Activated B cell treated with CpG ODN at 0.5 μM for 24 hours (primary cell): ENCODE results near the gene TBC1D22A. TPM values are rescaled to one million over a fixed set of nuclear protein-coding genes. Genes with fewer than 3 reads are reported as not detected.
A peak's percentile ranks its signal among the peaks of the same experiment; 100 is the strongest.

Experiments used
- ATAC-seq: fragments of 200-7000 bp; cut with Tn5 transposase; one replicate; pipeline ENCODE4 v1.10.0; 2021; ENCODE audit warnings: low read depth, mild to moderate bottlenecking, moderate library complexity
- CTCF ChIA-PET: fragments of 350-600 bp; sonication (Branson Sonifier 250); formaldehyde crosslinking; loops from one replicate; lab custom pipeline; 2021; ENCODE audit warnings: antibody characterized with exemption; lab: Charles Lee
- POLR2A ChIA-PET: fragments of 350-600 bp; sonication (Branson Sonifier 250); formaldehyde crosslinking; loops from one replicate; lab custom pipeline; 2021; ENCODE audit warnings: antibody characterized with exemption; lab: Charles Lee
- DNase-seq: peaks from one replicate; pipeline ENCODE4 v3.0.0; 2022
- H3K27ac Mint-ChIP-seq: one replicate; pipeline ENCODE4 v1.8.0; 2020; ENCODE audit warnings: mixed read lengths
- H3K27me3 Mint-ChIP-seq: one replicate; pipeline ENCODE4 v1.8.0; 2021; ENCODE audit warnings: mixed read lengths
- H3K36me3 Mint-ChIP-seq: one replicate; pipeline ENCODE4 v1.8.0; 2021; ENCODE audit warnings: low read depth, mixed read lengths
- H3K4me1 Mint-ChIP-seq: one replicate; pipeline ENCODE4 v1.8.0; 2021; ENCODE audit warnings: mixed read lengths
- H3K4me3 Mint-ChIP-seq: one replicate; pipeline ENCODE4 v1.8.0; 2020; ENCODE audit warnings: mild to moderate bottlenecking, mixed read lengths
- H3K9me3 Mint-ChIP-seq: one replicate; pipeline ENCODE4 v1.8.0; 2020; ENCODE audit warnings: mixed read lengths
- intact Hi-C: fragments of 100-400 bp; cut with micrococcal nuclease; formaldehyde crosslinking; loops from one replicate; pipeline ENCODE4 v1.15.1; 2024
- total RNA-seq: library from RNA; stranded (reverse); gene quantifications from 2 replicates; pipeline ENCODE4 v1.2.3, GENCODE V29; 2022
- TF ChIP-seq, protein P1 (sequence below): fragments of 200-600 bp; IDR thresholded peaks from one replicate; pipeline ENCODE4 v1.8.0; 2022; ENCODE audit warnings: antibody characterized with exemption, mild to moderate bottlenecking

Gene TBC1D22A, protein sequence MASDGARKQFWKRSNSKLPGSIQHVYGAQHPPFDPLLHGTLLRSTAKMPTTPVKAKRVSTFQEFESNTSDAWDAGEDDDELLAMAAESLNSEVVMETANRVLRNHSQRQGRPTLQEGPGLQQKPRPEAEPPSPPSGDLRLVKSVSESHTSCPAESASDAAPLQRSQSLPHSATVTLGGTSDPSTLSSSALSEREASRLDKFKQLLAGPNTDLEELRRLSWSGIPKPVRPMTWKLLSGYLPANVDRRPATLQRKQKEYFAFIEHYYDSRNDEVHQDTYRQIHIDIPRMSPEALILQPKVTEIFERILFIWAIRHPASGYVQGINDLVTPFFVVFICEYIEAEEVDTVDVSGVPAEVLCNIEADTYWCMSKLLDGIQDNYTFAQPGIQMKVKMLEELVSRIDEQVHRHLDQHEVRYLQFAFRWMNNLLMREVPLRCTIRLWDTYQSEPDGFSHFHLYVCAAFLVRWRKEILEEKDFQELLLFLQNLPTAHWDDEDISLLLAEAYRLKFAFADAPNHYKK
- 73.0 and 85.9 TPM in 2 replicates for total RNA-seq

DNA sequence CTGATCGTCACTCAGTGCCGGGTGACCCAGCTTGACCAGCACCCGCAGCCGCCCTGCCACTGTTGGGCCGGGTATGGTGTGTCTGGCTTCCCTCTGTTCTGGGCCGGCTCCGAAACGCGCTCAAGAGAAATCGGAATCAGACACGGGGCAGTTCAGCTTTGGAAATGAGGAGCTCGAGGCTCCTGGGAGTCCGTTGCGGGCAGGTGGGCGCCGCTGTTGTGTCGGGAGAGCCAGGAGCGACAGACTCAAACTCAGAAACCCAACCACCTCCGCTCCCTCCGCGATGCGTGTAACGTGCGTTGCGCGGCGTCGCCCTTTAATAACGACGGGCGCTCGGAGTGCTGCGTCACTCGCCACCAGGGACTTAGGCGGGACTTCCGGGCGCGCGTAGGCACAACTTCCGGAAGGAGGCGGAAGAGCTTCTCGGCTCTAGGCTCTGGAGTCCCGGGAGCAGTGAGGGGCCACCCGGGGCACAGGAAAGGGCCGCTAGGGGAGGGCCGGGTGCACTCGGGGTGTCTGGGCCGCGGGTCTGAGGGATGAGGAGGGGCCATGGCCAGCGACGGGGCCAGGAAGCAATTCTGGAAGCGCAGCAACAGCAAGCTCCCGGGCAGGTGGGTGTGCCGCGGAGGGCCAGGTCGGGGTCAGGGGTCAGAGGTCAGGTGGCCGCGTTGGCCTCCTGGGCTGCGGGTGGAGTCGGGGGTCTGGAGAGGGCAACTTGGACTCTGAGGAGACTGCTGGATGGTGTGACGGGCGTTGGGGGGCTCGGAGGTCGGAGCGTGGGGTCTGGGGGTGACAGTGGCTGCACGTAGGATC is at the start of gene TBC1D22A:
TBC1D22A (plus strand) TSS at position 413 of the 813 bp plus-strand sequence; CDS start at position 550, 137 bp downstream.
- Mint-ChIP-seq H3K4me3 (peak within 1 kb of the TSS; percentile 99), H3K36me3 (peaks cover 39% of the 10 kb centered on the region), H3K27ac (peak within 1 kb of the TSS; percentile 99), H3K27me3 (no peaks in the 10 kb centered on the region), H3K4me1 (peaks cover 63% of the 10 kb centered on the region), H3K9me3 (no peaks in the 10 kb centered on the region)
- DNase-seq (peak; percentile 93), ATAC-seq (peak; percentile 72)
- ChIA-PET POLR2A (interaction anchor here (0.6 to 6.2 kb wide), 27 partner anchors 11 to 1722 kb away, joined by 3 to 273 read pairs (median 4); partner anchors contain the start of genes CERK and TRMU), CTCF (interaction anchor here (0.9 to 11.6 kb wide), 8 partner anchors 13 to 395 kb away, joined by 3 to 266 read pairs (median 5); no protein-coding TSS in a partner anchor)
- TF ChIP-seq, protein P1, sequence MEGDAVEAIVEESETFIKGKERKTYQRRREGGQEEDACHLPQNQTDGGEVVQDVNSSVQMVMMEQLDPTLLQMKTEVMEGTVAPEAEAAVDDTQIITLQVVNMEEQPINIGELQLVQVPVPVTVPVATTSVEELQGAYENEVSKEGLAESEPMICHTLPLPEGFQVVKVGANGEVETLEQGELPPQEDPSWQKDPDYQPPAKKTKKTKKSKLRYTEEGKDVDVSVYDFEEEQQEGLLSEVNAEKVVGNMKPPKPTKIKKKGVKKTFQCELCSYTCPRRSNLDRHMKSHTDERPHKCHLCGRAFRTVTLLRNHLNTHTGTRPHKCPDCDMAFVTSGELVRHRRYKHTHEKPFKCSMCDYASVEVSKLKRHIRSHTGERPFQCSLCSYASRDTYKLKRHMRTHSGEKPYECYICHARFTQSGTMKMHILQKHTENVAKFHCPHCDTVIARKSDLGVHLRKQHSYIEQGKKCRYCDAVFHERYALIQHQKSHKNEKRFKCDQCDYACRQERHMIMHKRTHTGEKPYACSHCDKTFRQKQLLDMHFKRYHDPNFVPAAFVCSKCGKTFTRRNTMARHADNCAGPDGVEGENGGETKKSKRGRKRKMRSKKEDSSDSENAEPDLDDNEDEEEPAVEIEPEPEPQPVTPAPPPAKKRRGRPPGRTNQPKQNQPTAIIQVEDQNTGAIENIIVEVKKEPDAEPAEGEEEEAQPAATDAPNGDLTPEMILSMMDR, result no peak
- intact Hi-C loops, result loop anchor here (1.0 to 10.0 kb wide), 9 partner anchors 12 to 728 kb away; partner anchors contain the start of genes CERK and TRMU

- DNase-seq (no peak), ATAC-seq (no peak)
- H3K27me3 Mint-ChIP-seq, result no peaks in the 10 kb centered on the region
- H3K9me3 Mint-ChIP-seq, result no peaks in the 10 kb centered on the region
- no peak overlapping the region for H3K4me3 Mint-ChIP-seq
- intact Hi-C loops, result no loop called here
- H3K27ac Mint-ChIP-seq, result no peak overlapping the region
- peaks cover 72% of the 10 kb centered on the region for H3K36me3 Mint-ChIP-seq
- POLR2A ChIA-PET, result no interaction called here
- TF ChIP-seq, protein P1, result no peak
- peaks cover 2% of the 10 kb centered on the region for H3K4me1 Mint-ChIP-seq
- CTCF ChIA-PET, result no interaction called here
Observed at GRCh38 chr22:46714550-46714949, 47.9 kb upstream of the TBC1D22A start.

- ATAC-seq (no peak), DNase-seq (no peak)
- POLR2A ChIA-PET, result interaction anchor here (0.9 kb wide), 1 partner anchor 156 kb away, joined by 3 read pairs; no protein-coding TSS in a partner anchor
- TF ChIP-seq, protein P1, result no peak
- Mint-ChIP-seq H3K4me3 (no peak overlapping the region), H3K27ac (no peak overlapping the region), H3K9me3 (no peaks in the 10 kb centered on the region), H3K36me3 (peaks cover 64% of the 10 kb centered on the region), H3K27me3 (no peaks in the 10 kb centered on the region), H3K4me1 (peaks cover 2% of the 10 kb centered on the region)
- intact Hi-C loops, result no loop called here
- CTCF ChIA-PET, result interaction anchor here (1.1 kb wide), 1 partner anchor 156 kb away, joined by 3 read pairs; no protein-coding TSS in a partner anchor
Observed at GRCh38 chr22:46719921-46720320, 42.5 kb upstream of the TBC1D22A start.

DNA sequence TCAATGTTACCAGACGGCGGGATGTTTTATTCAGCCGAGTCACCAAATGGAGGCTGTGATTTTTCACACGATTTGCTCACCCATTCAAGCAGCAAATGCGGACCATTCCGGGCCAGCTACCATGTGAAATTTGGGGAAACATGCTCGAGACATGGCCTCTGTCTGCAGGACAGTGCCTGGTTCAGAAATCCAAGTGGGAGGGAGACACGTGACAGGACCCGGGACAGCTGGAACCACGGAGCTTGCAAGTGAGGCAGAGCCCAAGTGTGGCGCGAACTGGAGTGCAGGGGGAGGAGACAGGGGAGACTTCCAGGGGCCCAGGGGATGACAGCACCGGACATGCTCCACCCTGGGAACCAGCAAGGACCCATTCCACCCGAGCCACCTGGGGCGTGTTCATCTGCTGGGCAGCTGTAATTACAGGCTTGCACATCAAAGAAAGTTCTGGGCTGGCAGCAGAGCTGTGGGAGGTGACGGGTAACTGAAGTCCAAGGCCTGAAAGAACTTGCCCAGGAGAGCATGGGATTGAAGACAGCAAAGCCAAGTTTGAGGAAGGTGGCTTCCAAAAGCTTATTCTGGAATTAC is 40.9 kb upstream of the TBC1D22A start:
- ATAC-seq (no peak), DNase-seq (no peak)
- POLR2A ChIA-PET, result no interaction called here
- TF ChIP-seq, protein P1, result no peak
- CTCF ChIA-PET, result no interaction called here
- no peaks in the 10 kb centered on the region for H3K27me3 Mint-ChIP-seq
- H3K4me1 Mint-ChIP-seq, result peaks cover 9% of the 10 kb centered on the region
- H3K9me3 Mint-ChIP-seq, result no peaks in the 10 kb centered on the region
- peaks cover 69% of the 10 kb centered on the region for H3K36me3 Mint-ChIP-seq
- intact Hi-C loops, result no loop called here
- H3K27ac Mint-ChIP-seq, result no peak overlapping the region
- H3K4me3 Mint-ChIP-seq, result no peak overlapping the region
